PC-9 (cell line): ENCODE measurements around the gene B4GALNT3. TPM values are rescaled to one million over a fixed set of nuclear protein-coding genes. Genes with fewer than 3 reads are reported as not detected.

Experiments
- BruUV-seq: library from RNA; stranded (reverse); fragments of 400-500 nt; replicated peaks from 2 replicates; lab custom pipeline; 2021; lab: Mats Ljungman, UMichigan
- CTCF ChIA-PET: fragments of 300-600 bp; sonication (Branson Sonifier 250); formaldehyde crosslinking; loops from one replicate; lab custom pipeline; 2022; ENCODE audit warnings: antibody characterized with exemption; lab: Charles Lee
- POLR2A ChIA-PET: fragments of 300-600 bp; sonication (Branson Sonifier 250); formaldehyde crosslinking; loops from one replicate; lab custom pipeline; 2022; ENCODE audit warnings: antibody characterized with exemption; ENCODE audit not compliant: unreplicated experiment; lab: Charles Lee
- DNase-seq, 2 experiments: peaks; one replicate each; pipeline versions ENCODE4 v3.0.0 to v3.0.0-alpha.2; 2015 to 2022; ENCODE audit warnings: mixed read lengths in 1 of 2
- H2AFZ ChIP-seq: fragments of 200-600 bp; sonication (generic); 2 replicates; pipeline ENCODE4 v1.8.1; 2017; ENCODE audit warnings: antibody characterized with exemption
- H3F3A ChIP-seq: fragments of 200-600 bp; sonication (generic); 2 replicates; pipeline ENCODE4 v1.8.1; 2017; ENCODE audit warnings: antibody characterized with exemption, mild to moderate bottlenecking, low read depth; ENCODE audit not compliant: insufficient read depth
- H3K27ac ChIP-seq: fragments of 200-600 bp; sonication (generic); 2 replicates; pipeline ENCODE4 v1.6.1; 2016; ENCODE audit warnings: mixed run types
- H3K27me3 ChIP-seq: fragments of 200-600 bp; sonication (generic); 2 replicates; pipeline ENCODE4 v1.6.1; 2016; ENCODE audit warnings: low read depth, mixed run types; ENCODE audit not compliant: insufficient read depth
- H3K36me3 ChIP-seq: fragments of 200-600 bp; sonication (generic); 2 replicates; pipeline ENCODE4 v1.6.1; 2016; ENCODE audit warnings: low read depth, mixed run types
- H3K4me1 ChIP-seq: fragments of 200-600 bp; sonication (generic); replicated peaks from 2 replicates; pipeline ENCODE4 v1.6.1; 2016; ENCODE audit warnings: mixed run types; ENCODE audit not compliant: insufficient read depth
- H3K4me2 ChIP-seq: fragments of 200-600 bp; sonication (generic); 2 replicates; pipeline ENCODE4 v1.6.1; 2017; ENCODE audit warnings: mixed run types
- H3K4me3 ChIP-seq: fragments of 200-600 bp; sonication (generic); 2 replicates; pipeline ENCODE4 v1.6.1; 2016; ENCODE audit warnings: mixed run types
- H3K79me2 ChIP-seq: fragments of 200-600 bp; sonication (generic); 2 replicates; pipeline ENCODE4 v1.6.1; 2017; ENCODE audit warnings: low read depth, mixed run types
- H3K9me2 ChIP-seq: fragments of 200-600 bp; sonication (generic); 2 replicates; pipeline ENCODE4 v1.8.1; 2017; ENCODE audit warnings: mild to moderate bottlenecking; ENCODE audit not compliant: insufficient read depth
- H3K9me3 ChIP-seq: fragments of 200-600 bp; sonication (generic); 2 replicates; pipeline ENCODE4 v1.8.1; 2016; ENCODE audit warnings: low read depth; ENCODE audit not compliant: insufficient read depth
- H4K20me1 ChIP-seq: fragments of 200-600 bp; sonication (generic); 2 replicates; pipeline ENCODE4 v1.8.1; 2017; ENCODE audit not compliant: insufficient read depth
- CTCF ChIP-seq: fragments of 200-600 bp; sonication (generic); conservative IDR thresholded peaks from 2 replicates; pipeline ENCODE4 v1.6.1; 2017; ENCODE audit warnings: mixed run types, antibody characterized with exemption, mild to moderate bottlenecking, moderate library complexity
- EZH2 ChIP-seq: fragments of 200-600 bp; sonication (generic); IDR thresholded peaks from 2 replicates; pipeline ENCODE4 v1.8.0; 2017; ENCODE audit warnings: antibody characterized with exemption, low read depth
- intact Hi-C: fragments of 100-400 bp; cut with micrococcal nuclease; formaldehyde crosslinking; loops from one replicate; pipeline ENCODE4 v1.10.0; 2022; ENCODE audit not compliant: unreplicated experiment
- total RNA-seq: library from RNA; stranded (reverse); gene quantifications from 2 replicates; pipeline ENCODE4 v1.2.3, GENCODE V29; 2021

The B4GALNT3 gene
- total RNA-seq, 1 experiment from 2014 or later: 8.0 TPM

GRCh38 chr12:587132-588023, 127.6 kb downstream of the B4GALNT3 start:
- no peak overlapping the region for H3K4me2 ChIP-seq
- intact Hi-C loops: no loop called here
- H3K4me3 ChIP-seq: no peak overlapping the region
- TF ChIP-seq EZH2 (no peak), CTCF (no peak)
- H3F3A ChIP-seq: peaks cover 6% of the 10 kb centered on the region; the same call in 1 of the 2 replicates
- no peaks in the 10 kb centered on the region for H3K27me3 ChIP-seq
- POLR2A ChIA-PET: no interaction called here
- H2AFZ ChIP-seq: no peak overlapping the region
- no peak for DNase-seq
- CTCF ChIA-PET: no interaction called here
- no peaks in the 10 kb centered on the region for H3K36me3 ChIP-seq
- no TSS peak for BruUV-seq
- H3K9me2 ChIP-seq: no peaks in the 10 kb centered on the region
- no peaks in the 10 kb centered on the region for H4K20me1 ChIP-seq
- H3K4me1 ChIP-seq: no peaks in the 10 kb centered on the region
- H3K27ac ChIP-seq: no peak overlapping the region
- no peaks in the 10 kb centered on the region for H3K79me2 ChIP-seq
- H3K9me3 ChIP-seq: no peaks in the 10 kb centered on the region

GRCh38 chr12:588024-588322, 128.2 kb downstream of the B4GALNT3 start:
- Histone ChIP-seq H3K9me2 (no peaks in the 10 kb centered on the region), H3K27ac (no peak overlapping the region), H3K4me3 (no peak overlapping the region), H4K20me1 (no peaks in the 10 kb centered on the region), H3K9me3 (no peaks in the 10 kb centered on the region), H3K4me1 (no peaks in the 10 kb centered on the region), H3K4me2 (no peak overlapping the region), H3K27me3 (no peaks in the 10 kb centered on the region), H2AFZ (no peak overlapping the region), H3K79me2 (no peaks in the 10 kb centered on the region), H3F3A (peaks cover 6% of the 10 kb centered on the region; the same call in 1 of the 2 replicates), H3K36me3 (no peaks in the 10 kb centered on the region)
- intact Hi-C loops: no loop called here
- POLR2A ChIA-PET: no interaction called here
- TF ChIP-seq CTCF (no peak), EZH2 (no peak)
- no TSS peak for BruUV-seq
- CTCF ChIA-PET: no interaction called here
- DNase-seq: no peak

GRCh38 chr12:588646-589045, 128.9 kb downstream of the B4GALNT3 start:
- no peaks in the 10 kb centered on the region for H4K20me1 ChIP-seq
- H3K9me2 ChIP-seq: no peaks in the 10 kb centered on the region
- no peaks in the 10 kb centered on the region for H3K9me3 ChIP-seq
- H3K27ac ChIP-seq: no peak overlapping the region
- no peaks in the 10 kb centered on the region for H3K4me1 ChIP-seq
- no peaks in the 10 kb centered on the region for H3K27me3 ChIP-seq
- CTCF ChIA-PET: no interaction called here
- no TSS peak for BruUV-seq
- intact Hi-C loops: no loop called here
- POLR2A ChIA-PET: no interaction called here
- TF ChIP-seq EZH2 (no peak), CTCF (no peak)
- H3F3A ChIP-seq: peaks cover 2% of the 10 kb centered on the region; the same call in 1 of the 2 replicates
- H3K4me3 ChIP-seq: no peak overlapping the region
- H3K36me3 ChIP-seq: no peaks in the 10 kb centered on the region
- H3K79me2 ChIP-seq: no peaks in the 10 kb centered on the region
- H3K4me2 ChIP-seq: no peak overlapping the region
- DNase-seq: no peak
- no peak overlapping the region for H2AFZ ChIP-seq
